Right ventricle myocardium superior (tissue), 1 donor: ENCODE results near the gene FBXW7. TPM values are rescaled to one million over a fixed set of nuclear protein-coding genes. Genes with fewer than 3 reads are reported as not detected.

ENCODE experiments used
- ATAC-seq: fragments of 200-7000 bp; cut with Tn5 transposase; one replicate; pipeline ENCODE4 v1.9.1; 2020; ENCODE audit warnings: mild to moderate bottlenecking; ENCODE audit not compliant: poor library complexity
- DNase-seq: peaks from one replicate; pipeline ENCODE4 v3.0.0-alpha.2; 2020
- intact Hi-C: fragments of 100-400 bp; cut with DNase I; formaldehyde crosslinking; loops from one replicate; pipeline ENCODE4 v1.11.2; 2022
- total RNA-seq: library from RNA; stranded (reverse); fragmentation: NEBNext Ultra II Directional; extraction: Animal tissue kit (Norgen Biotek cat#: 25700); gene quantifications from one replicate; pipeline ENCODE4 v1.2.1, GENCODE V29; 2021
- donor health status: DM: no; HTN: yes; CAD: no; lungs with severe emphysema.

The FBXW7 gene
- total RNA-seq, 1 donor from 2014 or later, result 49.6 TPM

- intact Hi-C loops, result no loop called here
- ATAC-seq (peak; percentile 76), DNase-seq (no peak)
These were observed 172.0 kb downstream of the FBXW7 start for GRCh38 chr4:152363904-152364303.

DNA sequence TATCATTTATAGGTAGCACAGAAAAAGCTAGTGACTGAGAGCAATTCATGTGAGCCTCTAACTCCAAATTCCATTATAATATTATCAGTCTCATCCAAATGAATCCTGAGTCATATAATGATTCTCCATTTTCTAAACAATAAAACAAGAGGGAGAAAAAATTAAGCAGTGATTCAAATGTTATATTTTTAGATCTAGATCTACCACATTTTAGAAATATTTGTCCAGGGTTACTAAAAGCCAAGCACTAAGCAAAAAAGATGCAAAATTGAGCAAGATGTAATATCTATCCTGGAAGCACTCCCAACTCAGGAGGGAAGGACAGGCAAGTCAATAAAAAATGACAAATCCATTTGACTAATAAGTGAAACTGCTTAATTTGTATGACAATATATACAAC, 172.8 kb downstream of the FBXW7 start:
- no peak for DNase-seq
- ATAC-seq, result no peak
- intact Hi-C loops, result no loop called here

GRCh38 chr4:152360045-152360410, 175.9 kb downstream of the FBXW7 start:
- intact Hi-C loops, result no loop called here
- DNase-seq (no peak), ATAC-seq (no peak)

DNA sequence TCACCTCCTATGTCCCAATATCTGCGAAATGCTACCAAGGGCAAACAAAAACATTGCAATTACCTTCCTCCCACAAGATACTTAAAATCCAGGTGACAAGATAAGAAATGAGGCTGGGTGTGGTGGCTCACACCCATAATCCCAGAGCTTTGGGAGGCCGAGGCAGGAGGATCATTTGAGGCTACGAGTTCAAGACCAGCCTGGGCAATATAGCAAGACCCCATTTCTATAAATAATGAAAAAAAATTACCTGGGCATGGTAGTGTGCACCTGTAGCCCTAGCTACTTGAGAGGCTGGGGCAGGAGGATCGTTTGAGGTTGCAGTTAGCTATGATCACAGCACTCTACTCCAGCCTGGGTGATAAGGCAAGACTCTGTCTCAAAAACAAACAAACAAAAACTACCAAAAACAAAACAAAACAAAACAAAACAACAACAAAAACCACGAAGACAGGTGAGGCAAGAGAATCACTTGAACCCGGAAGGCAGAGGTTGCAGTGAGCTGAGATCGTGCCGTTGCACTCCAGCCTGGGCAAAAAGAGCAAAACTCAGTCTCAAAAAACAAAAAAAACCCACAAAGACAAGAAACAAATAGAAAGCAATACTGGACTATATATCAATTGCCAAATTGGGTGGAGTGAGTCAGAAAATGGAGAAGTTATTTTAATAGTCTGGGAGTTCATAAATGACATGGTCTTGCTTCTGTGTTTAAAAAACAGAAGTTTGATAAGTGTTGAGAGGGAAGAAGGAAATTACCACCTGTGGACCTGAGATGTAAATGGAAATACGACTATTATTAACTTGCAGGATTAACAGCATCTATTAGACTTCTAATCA, 176.5 kb downstream of the FBXW7 start:
- intact Hi-C loops, result no loop called here
- no peak for DNase-seq
- ATAC-seq, result no peak

GRCh38 chr4:152357206-152357605, 178.7 kb downstream of the FBXW7 start:
- intact Hi-C loops, result no loop called here
- DNase-seq (peak; percentile 43), ATAC-seq (no peak)

DNA sequence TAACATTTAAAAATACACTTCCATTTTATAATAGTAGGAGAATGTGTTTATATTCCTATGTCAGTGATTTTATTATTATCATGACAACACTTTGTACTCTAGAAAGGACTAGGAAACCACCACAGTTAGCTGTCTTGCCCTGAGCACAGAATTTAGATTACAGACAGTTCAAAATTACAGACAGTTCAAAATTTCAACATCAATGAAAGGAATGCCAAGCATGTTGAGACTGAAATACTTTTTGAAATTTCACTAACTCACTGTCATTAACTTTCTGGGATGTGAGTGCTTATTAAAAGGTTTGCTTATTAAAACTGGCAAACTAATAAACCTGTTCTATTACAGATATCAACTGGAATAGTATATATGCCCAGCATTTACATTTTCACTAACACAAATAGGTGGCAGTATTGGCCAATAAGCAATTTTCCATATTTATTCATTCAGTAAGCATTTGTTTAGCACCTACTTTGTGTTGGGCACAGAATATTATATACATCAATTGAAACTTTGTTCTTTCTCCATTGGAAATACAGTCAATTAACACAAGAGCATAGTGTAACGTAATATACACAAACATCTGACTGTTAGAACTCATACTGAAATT, 179.4 kb downstream of the FBXW7 start:
- no peak for DNase-seq
- ATAC-seq, result no peak
- intact Hi-C loops, result no loop called here

GRCh38 chr4:152352622-152353116, 183.2 kb downstream of the FBXW7 start:
- intact Hi-C loops, result no loop called here
- DNase-seq, result peak; percentile 42
- peak; percentile 98 for ATAC-seq

DNA sequence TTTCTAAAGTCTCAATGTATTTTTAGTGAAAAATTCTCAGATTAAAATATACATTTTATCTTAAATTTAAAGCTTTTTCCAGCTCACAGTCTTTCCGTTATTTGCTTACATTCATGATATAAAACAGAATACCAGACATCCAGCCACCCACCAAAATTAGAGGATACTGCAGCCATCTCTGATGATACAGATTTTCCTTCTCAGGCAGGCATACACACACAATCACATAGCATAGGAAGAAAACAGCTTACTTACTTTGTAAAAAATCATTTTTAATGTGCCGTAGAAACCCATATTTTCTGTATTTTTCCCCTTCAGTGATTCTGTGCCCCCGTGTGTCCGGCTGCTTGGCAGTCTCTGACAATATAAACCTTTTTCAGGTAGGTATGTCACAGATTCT, 183.7 kb downstream of the FBXW7 start:
- intact Hi-C loops, result no loop called here
- DNase-seq, result no peak
- ATAC-seq, result peak; percentile 30

DNA sequence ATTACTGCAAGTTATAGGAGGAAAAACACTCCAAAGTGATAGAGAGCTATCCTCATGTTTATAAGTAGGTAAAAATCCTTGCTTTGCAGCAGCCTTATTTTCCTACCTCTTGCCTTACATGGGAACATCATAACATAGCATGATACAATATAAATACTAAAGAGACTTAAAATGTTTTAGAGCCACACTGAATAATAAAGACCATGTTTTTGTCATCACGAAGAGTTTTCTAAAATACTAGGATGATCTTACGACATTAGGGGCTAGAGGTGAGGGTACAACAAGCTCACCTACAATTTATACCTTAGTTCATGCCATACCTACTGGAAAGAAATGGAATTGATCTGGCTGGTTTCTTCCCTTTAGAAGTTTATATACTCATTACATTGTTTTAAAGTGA, 184.8 kb downstream of the FBXW7 start:
- intact Hi-C loops, result no loop called here
- no peak for ATAC-seq

GRCh38 chr4:152348670-152349069, 187.2 kb downstream of the FBXW7 start:
- DNase-seq, result no peak
- no peak for ATAC-seq
- intact Hi-C loops, result no loop called here

More for the DNA sequence above, 184.8 kb downstream of the FBXW7 start:
- no peak for DNase-seq

- DNase-seq, result no peak
- ATAC-seq, result no peak
- intact Hi-C loops, result no loop called here
These were observed 188.9 kb downstream of the FBXW7 start for GRCh38 chr4:152346979-152347378.

DNA sequence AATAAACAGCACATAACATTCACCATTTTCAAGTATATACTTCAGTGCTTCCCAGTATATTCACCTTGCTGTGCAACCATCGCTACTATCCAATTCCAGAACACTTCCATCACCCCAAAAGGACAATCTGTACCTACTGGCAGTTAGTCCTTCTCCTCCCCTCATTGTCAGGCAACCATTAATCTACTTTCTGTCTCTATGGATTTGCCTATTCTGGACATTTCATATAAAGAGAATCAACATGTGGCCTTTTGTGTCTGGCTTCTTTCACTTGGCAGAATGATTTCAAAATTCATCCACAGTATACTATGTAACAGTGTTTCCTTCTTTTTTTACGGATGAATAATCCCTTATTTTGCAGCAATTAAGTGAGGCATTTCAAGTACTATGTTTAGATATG, 189.4 kb downstream of the FBXW7 start:
- intact Hi-C loops, result no loop called here
- no peak for DNase-seq
- no peak for ATAC-seq

- ATAC-seq (no peak), DNase-seq (no peak)
- intact Hi-C loops, result no loop called here
These were observed 191.9 kb downstream of the FBXW7 start for GRCh38 chr4:152344001-152344400.

DNA sequence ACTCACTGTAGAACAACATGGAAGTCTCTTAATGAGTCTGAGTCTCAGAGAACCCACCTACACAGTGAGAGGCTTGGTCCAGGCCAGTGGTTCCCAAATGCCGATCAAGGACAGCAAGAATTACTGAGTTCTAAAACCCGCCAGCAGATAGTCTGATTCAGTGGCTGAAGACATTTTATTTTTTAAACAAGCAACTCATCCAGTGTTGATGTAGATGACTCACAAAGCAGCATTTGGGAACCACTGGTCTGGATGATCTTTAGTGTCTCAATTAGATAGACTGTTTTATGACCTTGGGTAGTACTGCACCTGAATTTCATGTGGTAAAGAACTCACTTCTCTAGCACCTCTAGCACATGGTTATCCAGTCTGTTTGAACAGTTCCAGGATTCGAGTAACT, 193.6 kb downstream of the FBXW7 start:
- no peak for DNase-seq
- intact Hi-C loops, result no loop called here
- ATAC-seq, result no peak

GRCh38 chr4:152340818-152341217, 195.1 kb downstream of the FBXW7 start:
- intact Hi-C loops, result no loop called here
- no peak for DNase-seq
- no peak for ATAC-seq

DNA sequence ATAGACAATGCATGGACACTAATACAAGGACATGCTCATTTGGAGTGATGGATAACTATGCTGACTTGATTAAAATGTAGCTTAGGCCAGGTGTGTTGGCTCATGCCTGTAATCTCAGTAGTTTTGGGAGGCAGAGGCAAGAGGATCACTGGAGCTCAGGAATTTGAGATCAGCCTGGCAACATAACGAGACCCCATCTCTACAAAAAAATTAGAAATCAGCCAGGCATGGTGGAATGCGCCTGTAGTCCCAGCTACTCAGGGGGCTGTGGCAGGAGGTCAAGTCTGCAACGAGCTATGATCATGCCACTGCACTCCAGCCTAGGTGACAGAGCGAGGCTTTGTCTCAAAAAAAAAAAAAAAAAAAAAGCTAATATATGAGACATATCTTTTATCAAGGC, 196.3 kb downstream of the FBXW7 start:
- intact Hi-C loops, result no loop called here
- DNase-seq, result no peak
- ATAC-seq, result no peak

DNA sequence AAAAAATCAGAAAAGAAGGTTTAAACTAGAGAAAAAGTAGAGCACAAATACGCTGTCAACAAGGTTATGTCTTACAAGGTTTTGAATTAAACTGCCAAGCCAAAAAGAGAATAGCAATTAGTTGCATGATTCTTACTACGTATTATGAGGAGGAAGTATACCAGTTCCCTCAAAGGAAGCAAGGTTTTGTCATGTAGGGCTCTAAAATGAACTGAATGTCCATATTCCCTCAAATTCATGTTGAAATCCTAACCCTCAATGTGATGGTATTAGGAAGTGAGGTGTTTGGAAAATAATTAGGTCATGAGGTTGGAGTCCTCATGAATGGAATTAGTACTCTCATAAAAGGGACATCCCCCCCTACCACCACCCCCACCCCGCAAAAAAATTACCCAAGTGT, 201.0 kb downstream of the FBXW7 start:
- intact Hi-C loops, result no loop called here
- ATAC-seq, result no peak

DNA sequence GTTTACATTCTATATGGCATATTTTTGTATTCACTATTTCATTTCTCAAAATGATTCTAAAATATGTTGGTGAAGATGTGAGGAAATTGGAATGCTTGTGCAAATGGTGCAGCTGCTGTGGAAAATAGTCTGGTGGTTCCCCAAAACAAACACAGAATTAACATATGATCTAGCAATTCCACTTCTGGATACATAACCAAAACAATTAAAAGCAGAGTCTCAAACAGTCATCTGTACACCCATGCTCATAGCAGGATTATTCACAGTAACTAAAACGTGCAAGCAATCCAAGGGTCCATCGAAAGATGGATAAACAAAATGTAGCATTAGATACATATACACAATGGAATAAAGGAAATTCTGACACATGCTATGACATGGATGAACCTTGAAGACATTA, 204.8 kb downstream of the FBXW7 start:
- intact Hi-C loops, result no loop called here
- ATAC-seq (no peak), DNase-seq (no peak)

More for the DNA sequence above, 201.0 kb downstream of the FBXW7 start:
- DNase-seq, result no peak

DNA sequence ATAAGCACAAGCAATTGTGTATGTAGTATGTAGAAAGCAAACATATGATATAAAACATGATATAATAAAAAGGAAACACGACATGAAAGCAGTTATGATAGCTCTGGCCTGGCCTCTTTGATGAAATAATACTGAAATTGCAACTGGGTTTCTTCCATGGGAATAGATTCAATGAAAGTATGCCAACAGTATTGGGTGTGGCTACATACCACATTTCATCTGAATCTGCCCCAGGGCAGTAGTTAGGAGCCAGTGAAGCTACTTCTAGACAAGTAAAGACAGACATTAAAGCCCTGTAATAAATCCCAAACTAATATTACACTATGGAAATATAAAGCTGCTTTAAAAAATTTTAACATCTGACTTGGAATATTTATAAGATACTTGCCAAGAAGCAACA, 207.3 kb downstream of the FBXW7 start:
- no peak for DNase-seq
- no peak for ATAC-seq
- intact Hi-C loops, result no loop called here
